Measurements from ENCODE around the gene MON2. TPM values are rescaled to one million over a fixed set of nuclear protein-coding genes. Genes with fewer than 3 reads are reported as not detected.

The MON2 gene
- total and polyA plus RNA-seq, 2 donors from 2014 or later = 11.6 to 57.9 TPM

DNA sequence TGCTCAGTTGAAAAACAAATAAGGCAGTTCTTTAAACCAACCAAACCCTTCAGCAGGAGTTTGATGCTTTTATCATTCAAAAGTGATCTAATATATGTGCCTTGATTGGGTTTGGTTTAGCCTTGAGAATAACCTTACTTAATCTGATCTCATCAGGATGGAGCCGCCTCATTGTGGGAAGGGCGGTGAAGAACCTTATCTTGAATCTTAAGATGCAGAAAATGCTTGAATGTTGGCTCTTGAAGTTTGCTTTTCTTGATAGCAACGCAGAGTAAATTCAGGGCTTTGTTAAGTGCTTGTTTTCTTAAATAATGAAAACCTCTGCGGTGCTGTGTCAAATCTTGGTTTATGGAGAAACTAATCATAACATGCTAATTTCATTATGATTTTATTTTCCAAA, 138.2 kb downstream of the MON2 start:
- intact Hi-C loops (cut with DNase I) = no loop called here
- H3K27ac ChIP-seq (ENCODE audit: low read depth in 2 of 2, low read length in 2 of 2) = no peak overlapping the region
- TF ChIP-seq, protein P1, sequence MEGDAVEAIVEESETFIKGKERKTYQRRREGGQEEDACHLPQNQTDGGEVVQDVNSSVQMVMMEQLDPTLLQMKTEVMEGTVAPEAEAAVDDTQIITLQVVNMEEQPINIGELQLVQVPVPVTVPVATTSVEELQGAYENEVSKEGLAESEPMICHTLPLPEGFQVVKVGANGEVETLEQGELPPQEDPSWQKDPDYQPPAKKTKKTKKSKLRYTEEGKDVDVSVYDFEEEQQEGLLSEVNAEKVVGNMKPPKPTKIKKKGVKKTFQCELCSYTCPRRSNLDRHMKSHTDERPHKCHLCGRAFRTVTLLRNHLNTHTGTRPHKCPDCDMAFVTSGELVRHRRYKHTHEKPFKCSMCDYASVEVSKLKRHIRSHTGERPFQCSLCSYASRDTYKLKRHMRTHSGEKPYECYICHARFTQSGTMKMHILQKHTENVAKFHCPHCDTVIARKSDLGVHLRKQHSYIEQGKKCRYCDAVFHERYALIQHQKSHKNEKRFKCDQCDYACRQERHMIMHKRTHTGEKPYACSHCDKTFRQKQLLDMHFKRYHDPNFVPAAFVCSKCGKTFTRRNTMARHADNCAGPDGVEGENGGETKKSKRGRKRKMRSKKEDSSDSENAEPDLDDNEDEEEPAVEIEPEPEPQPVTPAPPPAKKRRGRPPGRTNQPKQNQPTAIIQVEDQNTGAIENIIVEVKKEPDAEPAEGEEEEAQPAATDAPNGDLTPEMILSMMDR (IDR thresholded peaks at IDR 0.05; ENCODE audit: borderline replicate concordance, extremely low read depth, insufficient read depth) = no peak
- peaks cover 0 to 5% (median 2%) of the 10 kb centered on the region in 3 donors for H3K4me1 ChIP-seq (ENCODE audit: control insufficient read depth in 2 of 3, insufficient read depth in 2 of 3, low read depth in 1 of 3, low read length in 3 of 3)
- peak overlapping the region; percentile 50 to 94 (median 61) for H3K9ac ChIP-seq (ENCODE audit: low read length in 3 of 3)
- peak in 2 of 5 donors; percentile 24 to 35 for DNase-seq
- no peaks in the 10 kb centered on the region for H3K9me3 ChIP-seq (ENCODE audit: control insufficient read depth in 2 of 3, insufficient read depth in 1 of 3, low read length in 3 of 3)
- peak overlapping the region; percentile 74 to 90 (median 85) for H3K4me3 ChIP-seq (ENCODE audit: low read length in 3 of 3)
- FAIRE-seq = no peak
- no peaks in the 10 kb centered on the region for H3K36me3 ChIP-seq (ENCODE audit: control insufficient read depth in 2 of 3, insufficient read depth in 3 of 3, low read length in 3 of 3)
- H3K27me3 ChIP-seq (ENCODE audit: control insufficient read depth, insufficient read depth, low read length) = no peaks in the 10 kb centered on the region

DNA sequence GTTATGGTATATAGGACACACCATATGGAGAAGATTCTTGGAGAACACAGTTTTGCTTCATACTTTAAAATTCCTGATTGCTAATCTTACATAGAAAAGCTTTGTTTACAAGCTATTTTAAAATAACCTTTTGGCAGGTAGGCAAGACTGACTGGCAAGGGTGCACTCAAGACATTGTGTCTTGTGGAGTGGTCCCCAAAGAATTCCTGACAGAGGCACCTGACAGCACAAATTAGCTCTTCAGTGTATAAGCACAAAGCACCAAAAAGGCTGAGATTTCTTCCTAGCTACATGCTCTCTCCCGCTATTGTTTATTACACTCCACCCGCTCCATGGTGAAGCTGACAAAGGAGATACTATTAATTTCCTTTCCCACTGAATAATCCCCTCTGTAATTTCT, 139.4 kb downstream of the MON2 start:
- Histone ChIP-seq H3K27me3 (ENCODE audit: control insufficient read depth, insufficient read depth, low read length) (no peaks in the 10 kb centered on the region), H3K9me3 (ENCODE audit: control insufficient read depth in 2 of 3, insufficient read depth in 1 of 3, low read length in 3 of 3) (no peaks in the 10 kb centered on the region), H3K36me3 (ENCODE audit: control insufficient read depth in 2 of 3, insufficient read depth in 3 of 3, low read length in 3 of 3) (no peaks in the 10 kb centered on the region), H3K4me3 (ENCODE audit: low read length in 3 of 3) (no peak overlapping the region), H3K27ac (ENCODE audit: low read depth in 2 of 2, low read length in 2 of 2) (no peak overlapping the region), H3K4me1 (ENCODE audit: control insufficient read depth in 2 of 3, insufficient read depth in 2 of 3, low read depth in 1 of 3, low read length in 3 of 3) (peaks cover 0 to 5% (median 2%) of the 10 kb centered on the region in 3 donors), H3K9ac (ENCODE audit: low read length in 3 of 3) (no peak overlapping the region)
- FAIRE-seq (no peak), DNase-seq (no peak)
- intact Hi-C loops (cut with DNase I) = no loop called here
- TF ChIP-seq, protein P1 (IDR thresholded peaks at IDR 0.05; ENCODE audit: borderline replicate concordance, extremely low read depth, insufficient read depth) = no peak

DNA sequence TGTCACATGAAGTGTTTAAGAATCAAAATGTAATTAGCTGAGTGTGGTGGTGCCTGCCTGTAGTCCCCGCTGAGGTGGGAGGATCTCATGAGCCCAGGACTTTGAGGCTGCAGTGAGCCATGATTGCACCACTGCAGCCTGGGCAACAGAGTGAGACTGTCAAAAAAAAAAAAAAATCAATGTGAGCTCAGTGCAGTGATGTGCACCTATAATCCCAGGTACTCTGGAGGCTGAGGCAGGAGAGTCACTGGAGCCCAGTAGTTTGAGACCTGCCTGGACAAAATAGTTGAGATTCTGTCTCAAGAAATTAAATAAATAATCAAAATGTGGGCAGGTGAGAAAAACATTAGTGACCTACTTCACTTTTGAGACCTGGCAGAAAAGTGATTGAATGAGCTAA, 140.0 kb downstream of the MON2 start:
- Histone ChIP-seq H3K4me3 (ENCODE audit: low read length in 3 of 3) (no peak overlapping the region), H3K36me3 (ENCODE audit: control insufficient read depth in 2 of 3, insufficient read depth in 3 of 3, low read length in 3 of 3) (no peaks in the 10 kb centered on the region), H3K9me3 (ENCODE audit: control insufficient read depth in 2 of 3, insufficient read depth in 1 of 3, low read length in 3 of 3) (no peaks in the 10 kb centered on the region), H3K27me3 (ENCODE audit: control insufficient read depth, insufficient read depth, low read length) (no peaks in the 10 kb centered on the region), H3K9ac (ENCODE audit: low read length in 3 of 3) (no peak overlapping the region), H3K27ac (ENCODE audit: low read depth in 2 of 2, low read length in 2 of 2) (no peak overlapping the region), H3K4me1 (ENCODE audit: control insufficient read depth in 2 of 3, insufficient read depth in 2 of 3, low read depth in 1 of 3, low read length in 3 of 3) (peaks cover 0 to 5% (median 2%) of the 10 kb centered on the region in 3 donors)
- DNase-seq (no peak), FAIRE-seq (no peak)
- intact Hi-C loops (cut with DNase I) = no loop called here
- TF ChIP-seq, protein P1 (IDR thresholded peaks at IDR 0.05; ENCODE audit: borderline replicate concordance, extremely low read depth, insufficient read depth) = no peak

DNA sequence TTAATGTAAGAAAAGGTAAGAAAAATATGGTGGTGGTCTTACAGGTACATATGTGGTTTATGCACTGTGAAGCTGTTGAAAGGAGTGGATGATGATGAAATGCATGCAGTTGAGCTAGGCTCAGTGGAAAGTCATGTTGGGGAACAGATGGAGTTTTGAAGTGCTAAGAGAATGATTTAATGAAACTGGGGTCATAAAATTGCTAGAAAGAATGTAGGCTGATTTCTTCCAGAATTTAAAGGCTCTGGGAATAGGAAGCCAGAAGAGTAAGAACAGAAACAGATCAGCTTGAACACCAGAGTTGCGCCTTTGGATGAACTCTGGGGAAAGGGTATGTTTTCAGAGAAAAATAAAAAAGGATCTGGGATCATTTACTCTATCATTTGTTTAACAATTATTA, 146.5 kb downstream of the MON2 start:
- intact Hi-C loops (cut with DNase I) = no loop called here
- H3K9ac ChIP-seq (ENCODE audit: low read length in 3 of 3) = no peak overlapping the region
- no peak overlapping the region for H3K4me3 ChIP-seq (ENCODE audit: low read length in 3 of 3)
- no peaks in the 10 kb centered on the region for H3K27me3 ChIP-seq (ENCODE audit: control insufficient read depth, insufficient read depth, low read length)
- TF ChIP-seq, protein P1 (IDR thresholded peaks at IDR 0.05; ENCODE audit: borderline replicate concordance, extremely low read depth, insufficient read depth) = no peak
- H3K9me3 ChIP-seq (ENCODE audit: control insufficient read depth in 2 of 3, insufficient read depth in 1 of 3, low read length in 3 of 3) = no peaks in the 10 kb centered on the region
- no peaks in the 10 kb centered on the region for H3K36me3 ChIP-seq (ENCODE audit: control insufficient read depth in 2 of 3, insufficient read depth in 3 of 3, low read length in 3 of 3)
- peak in 2 of 5 donors; percentile 32 to 68 for DNase-seq
- H3K27ac ChIP-seq (ENCODE audit: low read depth in 2 of 2, low read length in 2 of 2) = no peak overlapping the region
- no peak for FAIRE-seq
- no peaks in the 10 kb centered on the region for H3K4me1 ChIP-seq (ENCODE audit: control insufficient read depth in 2 of 3, insufficient read depth in 2 of 3, low read depth in 1 of 3, low read length in 3 of 3)
